Ovary (tissue), 3 donors: Measurements from ENCODE around the gene LMF2.

ENCODE experiments used
- EP300 ChIP-seq: sonication (generic); formaldehyde crosslinking; IDR thresholded peaks from one replicate; pipeline ENCODE4 v1.6.1; 2017; ENCODE audit warnings: antibody characterized with exemption
- POLR2A ChIP-seq: fragments of 450-650 bp; IDR thresholded peaks from one replicate; pipeline ENCODE4 v1.6.1; 2017; ENCODE audit warnings: antibody characterized with exemption, mild to moderate bottlenecking, moderate library complexity
- TF ChIP-seq, protein P1 (sequence below), 3 donors: fragments of 450-650 bp in 2 of 3; fragments of 200-600 bp in 1 of 3; IDR thresholded peaks; one replicate each; pipeline versions ENCODE4 v1.5.1 to v1.8.0; 2016 to 2022; ENCODE audit warnings: antibody characterized with exemption in 3 of 3, mild to moderate bottlenecking in 1 of 3
- donor health status: DM: no; HTN: no; CAD: no.

DNA sequence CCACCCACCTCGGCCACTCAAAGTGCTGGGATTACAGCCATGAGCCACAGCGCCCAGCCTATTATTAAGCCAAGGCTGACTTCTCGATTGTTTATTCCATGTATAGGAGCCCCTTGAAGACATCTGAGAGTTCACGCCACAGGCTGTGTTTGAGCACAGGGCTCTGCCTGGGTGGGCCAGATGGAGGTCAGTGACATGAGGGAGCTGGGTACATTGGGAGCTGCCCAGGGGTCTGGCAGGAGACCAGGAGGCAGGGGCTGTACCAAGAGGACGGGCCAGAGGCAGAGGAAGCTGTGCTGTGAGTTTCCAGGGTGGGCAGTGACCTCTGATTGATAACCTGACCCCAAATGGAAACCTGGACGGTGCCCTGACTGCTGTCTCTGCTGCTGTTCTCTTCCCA, 5.4 kb downstream of the LMF2 start:
- TF ChIP-seq, protein P1, sequence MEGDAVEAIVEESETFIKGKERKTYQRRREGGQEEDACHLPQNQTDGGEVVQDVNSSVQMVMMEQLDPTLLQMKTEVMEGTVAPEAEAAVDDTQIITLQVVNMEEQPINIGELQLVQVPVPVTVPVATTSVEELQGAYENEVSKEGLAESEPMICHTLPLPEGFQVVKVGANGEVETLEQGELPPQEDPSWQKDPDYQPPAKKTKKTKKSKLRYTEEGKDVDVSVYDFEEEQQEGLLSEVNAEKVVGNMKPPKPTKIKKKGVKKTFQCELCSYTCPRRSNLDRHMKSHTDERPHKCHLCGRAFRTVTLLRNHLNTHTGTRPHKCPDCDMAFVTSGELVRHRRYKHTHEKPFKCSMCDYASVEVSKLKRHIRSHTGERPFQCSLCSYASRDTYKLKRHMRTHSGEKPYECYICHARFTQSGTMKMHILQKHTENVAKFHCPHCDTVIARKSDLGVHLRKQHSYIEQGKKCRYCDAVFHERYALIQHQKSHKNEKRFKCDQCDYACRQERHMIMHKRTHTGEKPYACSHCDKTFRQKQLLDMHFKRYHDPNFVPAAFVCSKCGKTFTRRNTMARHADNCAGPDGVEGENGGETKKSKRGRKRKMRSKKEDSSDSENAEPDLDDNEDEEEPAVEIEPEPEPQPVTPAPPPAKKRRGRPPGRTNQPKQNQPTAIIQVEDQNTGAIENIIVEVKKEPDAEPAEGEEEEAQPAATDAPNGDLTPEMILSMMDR (IDR thresholded peaks at IDR 0.05) = no peak
- no peak for TF ChIP-seq POLR2A
- no peak for TF ChIP-seq EP300
